Heart right ventricle (tissue), 16 donors: ENCODE measurements around the gene SEPTIN2. TPM values are rescaled to one million over a fixed set of nuclear protein-coding genes. Genes with fewer than 3 reads are reported as not detected.
"Not testable (repeated sequence)": the region's sequence is repeated elsewhere in the genome, so short reads cannot be mapped to it uniquely, and the experiment has no call there.

Experiments used
- ATAC-seq, 8 donors: fragments of 200-7000 bp; cut with Tn5 transposase; one replicate each; pipeline ENCODE4 v1.9.1; 2020; ENCODE audit warnings: mild to moderate bottlenecking in 8 of 8, moderate library complexity in 8 of 8, moderate number of reproducible peaks in 1 of 8
- DNase-seq, 2 donors: peaks; one replicate each; pipeline ENCODE4 v3.0.0-alpha.2; 2020
- H3K27ac ChIP-seq, 10 donors: fragments of 200-600 bp; sonication (generic) in 2 of 10; one replicate each; pipeline versions ENCODE4 v1.5.0 to v1.8.0; 2020 to 2022; ENCODE audit warnings: mild to moderate bottlenecking in 3 of 10
- H3K27me3 ChIP-seq, 7 donors: fragments of 200-600 bp; one replicate each; pipeline ENCODE4 v1.8.0; 2021 to 2022; ENCODE audit warnings: mild to moderate bottlenecking in 2 of 7
- H3K36me3 ChIP-seq, 9 donors: fragments of 200-600 bp; sonication (generic) in 1 of 9; one replicate each; pipeline versions ENCODE4 v1.5.0 to v1.8.0; 2020 to 2022; ENCODE audit warnings: mild to moderate bottlenecking in 2 of 9
- H3K4me1 ChIP-seq, 9 donors: fragments of 200-600 bp; sonication (generic) in 1 of 9; one replicate each; pipeline versions ENCODE4 v1.5.0 to v1.8.0; 2020 to 2022; ENCODE audit warnings: mild to moderate bottlenecking in 4 of 9
- H3K4me3 ChIP-seq, 10 donors: fragments of 200-600 bp; sonication (generic) in 2 of 10; one replicate each; pipeline versions ENCODE4 v1.5.0 to v1.8.0; 2020 to 2022; ENCODE audit warnings: mild to moderate bottlenecking in 7 of 10, moderate library complexity in 2 of 10
- H3K9me3 ChIP-seq, 11 donors: fragments of 200-600 bp in 10 of 11; sonication (generic) in 2 of 11; one replicate each; pipeline versions ENCODE4 v1.5.0 to v1.8.0; 2013 to 2022; ENCODE audit warnings: mild to moderate bottlenecking in 2 of 11, control low read depth in 1 of 11, moderate library complexity in 1 of 11
- CTCF ChIP-seq, 9 donors: fragments of 200-600 bp; sonication (generic) in 2 of 9; IDR thresholded peaks; one replicate each; pipeline versions ENCODE4 v1.5.0 to v1.8.0; 2021 to 2022; ENCODE audit warnings: antibody characterized with exemption in 9 of 9, mild to moderate bottlenecking in 5 of 9, moderate library complexity in 1 of 9
- WGBS, 2 donors: extraction: QIAGEN DNeasy Blood & Tissue Kit; methylation state at CpG; one replicate each; pipeline ENCODE4 v1.1.7; 2013; ENCODE audit warnings: inconsistent platforms in 1 of 2; 5-methylcytosine and 5-hydroxymethylcytosine counted together
- intact Hi-C, 10 donors: fragments of 100-400 bp; cut with DNase I; formaldehyde crosslinking; loops; one replicate each; pipeline versions ENCODE4 v1.11.1 to v1.14.2; 2022
- polyA plus RNA-seq, 2 donors: library from polyadenylated mRNA; stranded (reverse); fragments of 200-250 nt; gene quantifications; one replicate each; pipeline ENCODE4 v1.2.3, GENCODE V29; 2013
- total RNA-seq, 10 donors: library from RNA; stranded (reverse); fragmentation: NEBNext Ultra II Directional in 3 of 10; extraction: Animal tissue kit (Norgen Biotek cat#: 25700) in 3 of 10; gene quantifications; one replicate each; pipeline versions ENCODE4 v1.2.1 to v1.2.4, GENCODE V29; 2021 to 2023
- donor health status: Arrhythmogenic right ventricular cardiomyopathy.
- donor health status: ischemic (EF 13 %, LVEDD 7.1; RV severe dilation, severe dysfunction).
- donor health status: healthy with polysubstance abuse.
- donor health status: DM: no; HTN: yes; CAD: no.
- donor health status: DM: no; HTN: no; CAD: no.
- donor health status: ischemic (EF 25% LVEDD 6.9; RV normal size, moderate dysfunction).
- donor health status: ischemic (EF 25% LVEDD 5.7; RV mildly dilated, moderate dysfunction).
- donor health status: healthy.
- donor health status: DM: yes; HTN: yes; CAD: no.
- donor health status: Ischemic cardiomyopathy.
- donor health status: ischemic (EF 35%, LVEDD 5.7; RV mildly dilated, moderate dysfunction).
- donor health status: nonischemic (EF 11% LVEDD 7.7; RV severe dilation, severe dysfunction).
- donor health status: DM: yes; HTN: yes; CAD: no.
- donor health status: PGD.
- donor health status: ischemic (EF 29% LVEDD 5.4; RV normal size, mild dysfunction).
- donor health status: nonischemic (EF 23%, LVEDD 6.1; RV moderate dilation, normal function).

SEPTIN2 gene
- total and polyA plus RNA-seq, 12 donors, result 100 to 249 (median 188) TPM

- Histone ChIP-seq H3K27ac (peak overlapping the region; percentile 89 to 99 (median 96)), H3K4me1 (peaks cover 3 to 80% (median 55%) of the 10 kb centered on the region in 9 donors), H3K27me3 (no peaks in the 10 kb centered on the region), H3K36me3 (no peaks in the 10 kb centered on the region), H3K9me3 (no peaks in the 10 kb centered on the region), H3K4me3 (peak overlapping the region; percentile 68 to 93 (median 76))
- ATAC-seq, result no peak
- no peak for DNase-seq
- 6% methylated on average over 31 to 38 of the region's 38 CpGs for WGBS, 2 donors
- TF ChIP-seq CTCF (IDR thresholded peaks at IDR 0.05), result no peak
- intact Hi-C loops, result loop anchor here in 8 of 10 donors (2.0 to 5.0 kb wide), 3 partner anchors 38 to 42 kb away; no protein-coding TSS in a partner anchor
These were observed 1.3 kb upstream of the SEPTIN2 start for GRCh38 chr2:241314226-241315092.

- H3K4me1 ChIP-seq, result peaks cover 8 to 80% (median 61%) of the 10 kb centered on the region in 9 donors
- intact Hi-C loops, result loop anchor here in 5 of 10 donors (2.0 to 5.0 kb wide), 3 partner anchors 37 to 43 kb away; no protein-coding TSS in a partner anchor
- no peaks in the 10 kb centered on the region for H3K36me3 ChIP-seq
- TF ChIP-seq CTCF (IDR thresholded peaks at IDR 0.05), result peak in 6 of 9 donors; percentile 40 to 67 (median 52)
- peak within 1 kb of the TSS; percentile 89 to 99 (median 96) for H3K27ac ChIP-seq
- WGBS, 2 donors, result 0 to 1% methylated on average over 69 to 73 of the region's 73 CpGs
- DNase-seq, result peak; percentile 100
- H3K27me3 ChIP-seq, result no peaks in the 10 kb centered on the region
- H3K4me3 ChIP-seq, result peak within 1 kb of the TSS; percentile 68 to 93 (median 76)
- H3K9me3 ChIP-seq, result no peaks in the 10 kb centered on the region
- ATAC-seq, result peak; percentile 90 to 97 (median 94)
These were observed 439 bp upstream of the SEPTIN2 start, which contains the start of gene HDLBP for GRCh38 chr2:241315093-241315878. TSS of gene HDLBP (minus strand) at chr2:241315672. CDS start at chr2:241266869, 48,803 bp downstream.

- Histone ChIP-seq H3K4me1 (peaks cover 11 to 80% (median 74%) of the 10 kb centered on the region in 9 donors), H3K27ac (peak overlapping the region; percentile 85 to 99 (median 94)), H3K4me3 (peak overlapping the region; percentile 63 to 93 (median 75)), H3K27me3 (no peaks in the 10 kb centered on the region), H3K9me3 (no peaks in the 10 kb centered on the region), H3K36me3 (no peaks in the 10 kb centered on the region)
- intact Hi-C loops, result loop anchor here in 5 of 10 donors (2.0 to 5.0 kb wide), 3 partner anchors 34 to 45 kb away; no protein-coding TSS in a partner anchor
- no peak for DNase-seq
- 6 to 7% methylated on average over 4 of the region's 4 CpGs for WGBS, 2 donors
- no peak for TF ChIP-seq CTCF (IDR thresholded peaks at IDR 0.05)
- no peak for ATAC-seq
These were observed 1.1 kb downstream of the SEPTIN2 start for GRCh38 chr2:241316825-241317224.

GRCh38 chr2:241317391-241317790, 1.7 kb downstream of the SEPTIN2 start:
- Histone ChIP-seq H3K27ac (peak overlapping the region in 7 of 10 donors; percentile 89 to 99 (median 95)), H3K36me3 (no peaks in the 10 kb centered on the region), H3K4me3 (peak overlapping the region in 9 of 10 donors; percentile 68 to 93 (median 76)), H3K9me3 (no peaks in the 10 kb centered on the region), H3K4me1 (peaks cover 13 to 83% (median 78%) of the 10 kb centered on the region in 9 donors), H3K27me3 (no peaks in the 10 kb centered on the region)
- intact Hi-C loops, result loop anchor here in 5 of 10 donors (2.0 to 5.0 kb wide), 3 partner anchors 33 to 45 kb away; no protein-coding TSS in a partner anchor
- DNase-seq (no peak), ATAC-seq (no peak)
- TF ChIP-seq CTCF (IDR thresholded peaks at IDR 0.05), result no peak
- 46 to 52% methylated on average over 4 of the region's 4 CpGs for WGBS, 2 donors

GRCh38 chr2:241318830-241319229, 3.1 kb downstream of the SEPTIN2 start:
- not testable (repeated sequence) for H3K27ac ChIP-seq, H3K36me3 ChIP-seq, ATAC-seq, DNase-seq, H3K9me3 ChIP-seq, H3K27me3 ChIP-seq
- 88 to 90% methylated on average over 6 of the region's 6 CpGs for WGBS, 2 donors
- peak overlapping the region in 1 of 10 donors; percentile 81 for H3K4me3 ChIP-seq
- intact Hi-C loops, result loop anchor here in 5 of 10 donors (5.0 kb wide), 2 partner anchors 33 to 47 kb away; no protein-coding TSS in a partner anchor
- peaks cover 13 to 83% (median 79%) of the 10 kb centered on the region in 9 donors for H3K4me1 ChIP-seq
